MM.1S (cell line): Measurements from ENCODE around the gene SLC38A8.

Experiments
- EZH2 ChIP-seq: fragments of 300-600 bp; sonication (generic); optimal IDR thresholded peaks from 2 replicates; pipeline ENCODE3; 2017; ENCODE audit warnings: low read depth, mild to moderate bottlenecking, antibody characterized with exemption, low read length, mixed read lengths
- TF ChIP-seq, protein P1 (sequence below): fragments of 300-600 bp; sonication (generic); IDR thresholded peaks from 2 replicates; pipeline ENCODE4 v1.5.1; 2016; ENCODE audit warnings: antibody characterized with exemption, low read length, mixed read lengths

GRCh38 chr16:84052071-84052622 lies 9.6 kb upstream of the SLC38A8 start:
- TF ChIP-seq, protein P1, sequence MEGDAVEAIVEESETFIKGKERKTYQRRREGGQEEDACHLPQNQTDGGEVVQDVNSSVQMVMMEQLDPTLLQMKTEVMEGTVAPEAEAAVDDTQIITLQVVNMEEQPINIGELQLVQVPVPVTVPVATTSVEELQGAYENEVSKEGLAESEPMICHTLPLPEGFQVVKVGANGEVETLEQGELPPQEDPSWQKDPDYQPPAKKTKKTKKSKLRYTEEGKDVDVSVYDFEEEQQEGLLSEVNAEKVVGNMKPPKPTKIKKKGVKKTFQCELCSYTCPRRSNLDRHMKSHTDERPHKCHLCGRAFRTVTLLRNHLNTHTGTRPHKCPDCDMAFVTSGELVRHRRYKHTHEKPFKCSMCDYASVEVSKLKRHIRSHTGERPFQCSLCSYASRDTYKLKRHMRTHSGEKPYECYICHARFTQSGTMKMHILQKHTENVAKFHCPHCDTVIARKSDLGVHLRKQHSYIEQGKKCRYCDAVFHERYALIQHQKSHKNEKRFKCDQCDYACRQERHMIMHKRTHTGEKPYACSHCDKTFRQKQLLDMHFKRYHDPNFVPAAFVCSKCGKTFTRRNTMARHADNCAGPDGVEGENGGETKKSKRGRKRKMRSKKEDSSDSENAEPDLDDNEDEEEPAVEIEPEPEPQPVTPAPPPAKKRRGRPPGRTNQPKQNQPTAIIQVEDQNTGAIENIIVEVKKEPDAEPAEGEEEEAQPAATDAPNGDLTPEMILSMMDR: no peak
- TF ChIP-seq EZH2: no peak
